GM19452 (cell line): ENCODE measurements around the gene FOXA3.
A peak's percentile ranks its signal among the peaks of the same experiment; 100 is the strongest.

Source experiments
- ATAC-seq: cut with Tn5 transposase; IDR thresholded peaks from one replicate; pipeline ENCODE4 v1.9.1; 2021; ENCODE audit not compliant: unreplicated experiment

FOXA3 gene

DNA sequence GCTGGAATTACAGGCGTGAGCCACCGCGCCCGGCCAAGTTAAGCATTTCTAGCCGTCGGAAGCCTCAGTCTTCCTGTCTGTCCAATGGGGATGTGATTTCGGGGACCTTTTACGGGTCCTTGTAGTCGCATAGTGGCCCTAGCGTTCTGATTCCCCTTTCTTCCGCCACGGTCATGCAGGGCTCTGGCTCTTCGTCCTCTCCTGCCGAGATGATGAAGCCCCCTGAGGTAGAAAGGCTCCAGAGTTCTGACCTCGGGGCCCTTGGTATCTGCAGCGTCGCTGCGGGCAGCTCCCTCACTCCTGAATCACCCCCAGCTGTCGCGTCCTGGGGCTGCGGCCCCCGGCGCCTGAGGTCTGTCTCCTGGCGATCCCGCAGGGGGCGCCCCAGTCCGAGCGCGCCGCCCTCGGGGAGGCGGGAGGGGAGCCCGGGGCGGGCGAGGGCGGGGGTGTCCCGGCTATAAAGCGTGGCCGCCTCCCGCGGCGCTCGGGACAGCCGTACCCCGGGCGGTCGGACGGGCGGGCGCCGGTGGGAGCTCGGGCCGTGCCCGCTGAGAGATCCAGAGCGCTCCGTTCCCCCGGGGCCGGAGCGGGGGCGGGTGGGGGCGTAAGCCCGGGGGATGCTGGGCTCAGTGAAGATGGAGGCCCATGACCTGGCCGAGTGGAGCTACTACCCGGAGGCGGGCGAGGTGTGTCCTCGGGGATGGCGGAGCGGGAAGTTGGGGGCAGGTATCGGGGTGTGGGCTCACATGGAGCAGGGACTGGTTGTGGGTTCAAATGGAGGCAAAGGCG is at the start of gene FOXA3:
Gene FOXA3 (plus strand): TSS at position 487 of the 789 bp plus-strand sequence. CDS start 131 bp downstream, at position 618.
- ATAC-seq = no peak

DNA sequence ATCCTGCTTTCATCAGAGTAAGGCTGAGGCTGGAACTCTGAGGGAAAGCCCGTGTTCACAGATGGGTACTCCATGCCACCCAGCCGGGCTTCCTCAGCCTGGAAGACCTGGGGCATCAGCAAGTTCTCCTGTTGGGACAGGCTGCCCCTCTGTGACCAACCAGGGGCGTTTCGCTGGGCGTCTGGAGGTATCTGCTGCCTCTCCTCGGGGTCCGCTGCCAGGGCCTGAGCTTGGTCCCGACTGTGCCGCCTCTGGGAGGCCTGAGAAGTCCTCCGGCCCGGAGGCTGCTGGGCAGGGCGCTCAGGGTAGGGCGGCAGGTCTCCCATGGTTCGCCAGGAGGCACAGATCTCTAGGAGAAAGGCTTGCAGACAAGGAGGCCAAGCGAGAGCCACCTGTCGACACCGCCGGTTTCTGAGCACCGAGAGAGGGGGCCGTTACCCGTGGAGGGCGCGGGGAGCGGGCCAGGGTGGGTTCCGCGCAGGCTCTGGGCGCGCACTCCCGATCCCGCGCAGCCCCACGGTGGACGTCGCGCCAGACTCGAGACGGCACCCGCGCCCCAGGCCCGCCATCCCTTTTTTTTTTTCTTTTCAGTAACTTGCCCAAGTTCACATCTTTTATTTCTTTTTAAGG is 49.2 kb upstream of the FOXA3 start, which contains the start of gene RSPH6A:
Gene RSPH6A (minus strand): TSS at position 458 of the 630 bp plus-strand sequence. CDS start 132 bp downstream, at position 326.
- no peak for ATAC-seq

DNA sequence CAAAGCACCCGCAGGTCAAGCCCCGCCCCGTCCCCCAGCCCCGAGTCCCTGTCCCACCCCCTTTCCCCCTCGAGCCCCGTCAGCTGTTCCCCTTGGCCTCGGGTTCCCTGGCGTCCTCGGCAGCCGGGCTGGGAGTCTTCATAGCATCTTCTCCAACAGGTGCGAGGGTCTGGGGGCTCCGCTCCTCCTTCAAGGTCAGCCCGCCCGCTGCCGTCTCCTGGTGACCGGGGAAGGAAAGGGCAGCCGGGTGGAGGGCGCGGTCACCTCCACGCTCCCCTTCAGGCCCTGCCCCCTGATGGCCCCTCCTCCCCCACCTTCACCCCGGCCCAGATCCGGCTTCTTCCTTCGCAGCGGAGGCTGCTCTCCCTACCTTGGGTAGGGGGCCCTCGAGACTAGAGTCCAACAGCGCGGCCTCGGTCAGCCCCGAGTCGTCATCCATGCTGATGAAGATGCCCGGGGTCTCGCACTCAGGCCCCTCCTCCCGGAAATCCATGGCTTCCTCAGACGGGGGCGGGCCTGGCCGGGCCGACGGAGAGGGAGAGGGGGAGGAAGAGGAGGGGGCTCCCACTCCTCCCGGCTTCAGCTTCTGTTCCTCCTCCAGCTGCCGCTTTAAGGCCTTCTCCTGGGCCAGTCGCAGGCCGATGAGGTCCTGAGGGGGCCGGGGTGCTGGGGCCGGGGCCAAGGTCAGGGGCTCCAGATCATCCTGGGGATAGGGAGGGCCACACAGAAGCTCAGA is 48.5 kb upstream of the FOXA3 start:
- no peak for ATAC-seq

DNA sequence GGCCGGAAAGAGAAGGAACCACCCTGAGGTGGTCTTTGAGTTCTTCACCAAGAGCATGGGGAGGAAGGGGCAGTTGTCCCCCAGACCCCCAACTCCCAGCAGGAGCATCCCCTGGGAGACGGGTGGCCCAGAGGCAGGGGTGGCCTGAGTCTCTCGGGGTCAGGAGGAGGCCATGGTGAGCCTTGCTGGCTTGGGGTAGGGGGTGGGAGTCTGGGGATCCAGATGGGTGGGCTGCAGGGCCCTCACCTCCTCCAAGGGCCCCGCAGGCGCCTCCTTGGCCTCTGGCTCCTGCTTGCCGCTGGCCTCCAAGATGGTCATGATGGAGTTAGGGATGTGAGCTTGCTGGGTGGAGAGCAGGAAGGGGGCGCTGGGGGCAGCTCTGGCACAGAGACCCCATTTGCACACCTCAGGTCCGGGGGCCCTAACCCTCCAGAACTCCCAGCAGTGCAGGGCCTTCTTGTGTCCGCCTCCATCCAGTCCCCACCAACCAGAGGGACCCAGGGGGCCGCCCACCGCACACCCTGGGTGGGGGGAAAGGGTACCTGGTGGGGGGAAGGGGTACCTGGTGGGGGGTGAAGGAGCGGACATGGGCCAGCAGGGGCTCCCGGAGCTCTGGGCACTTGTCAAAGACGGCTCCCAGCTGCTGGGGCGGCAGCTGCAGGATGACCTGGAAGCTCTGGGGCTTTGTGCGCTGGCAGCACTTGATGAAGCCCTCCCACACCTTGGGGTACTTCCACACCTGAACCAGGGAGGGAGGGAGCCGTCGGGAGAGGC is 47.7 kb upstream of the FOXA3 start:
- ATAC-seq = no peak

- peak; percentile 91 for ATAC-seq
Observed at GRCh38 chr19:45817010-45817724, 47.0 kb upstream of the FOXA3 start.

- ATAC-seq = no peak
Observed at GRCh38 chr19:45817725-45818301, 46.3 kb upstream of the FOXA3 start.

DNA sequence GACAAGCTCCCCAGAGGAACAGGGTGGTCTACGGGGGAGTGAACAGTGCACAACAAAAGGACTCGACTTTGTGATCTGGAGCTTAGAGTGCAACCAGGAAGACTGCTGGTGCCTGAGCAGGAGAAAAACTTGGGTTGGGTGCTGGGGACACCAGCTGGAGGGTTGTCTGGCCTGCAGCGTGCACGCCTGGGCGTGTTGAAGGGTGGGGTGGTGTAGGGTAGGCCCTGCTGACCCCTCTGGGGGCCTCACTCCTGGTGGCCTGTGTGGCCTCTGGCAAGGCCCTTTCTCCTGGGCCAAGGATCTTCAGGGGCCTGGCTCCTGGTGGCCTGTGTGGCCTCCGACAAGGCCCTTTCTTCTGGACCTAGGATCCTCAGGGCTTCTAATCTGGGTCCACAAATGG is 44.4 kb upstream of the FOXA3 start:
- no peak for ATAC-seq

GRCh38 chr19:45820413-45821102 is 43.6 kb upstream of the FOXA3 start:
- no peak for ATAC-seq

DNA sequence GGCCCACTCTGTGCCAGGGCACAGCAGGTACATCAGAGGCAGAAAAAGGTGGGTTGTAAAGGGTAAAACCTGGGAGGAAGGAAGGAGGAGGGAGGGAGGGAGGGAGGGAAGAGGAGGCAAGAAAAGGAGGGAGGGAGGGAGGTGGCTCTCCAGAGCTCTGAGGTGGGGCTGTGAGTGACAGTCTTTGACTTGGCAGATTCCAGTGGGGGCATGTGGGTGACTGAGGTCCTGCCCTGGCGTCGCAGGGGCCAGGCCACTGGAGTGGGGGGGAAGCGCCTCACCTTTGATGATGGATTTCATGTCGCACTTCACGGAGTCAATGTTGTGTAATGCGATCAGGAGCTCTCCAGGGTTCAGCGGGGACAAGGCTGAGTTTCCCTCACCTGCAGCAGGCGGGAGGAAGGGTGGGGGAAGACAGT is 43.0 kb upstream of the FOXA3 start:
- no peak for ATAC-seq

DNA sequence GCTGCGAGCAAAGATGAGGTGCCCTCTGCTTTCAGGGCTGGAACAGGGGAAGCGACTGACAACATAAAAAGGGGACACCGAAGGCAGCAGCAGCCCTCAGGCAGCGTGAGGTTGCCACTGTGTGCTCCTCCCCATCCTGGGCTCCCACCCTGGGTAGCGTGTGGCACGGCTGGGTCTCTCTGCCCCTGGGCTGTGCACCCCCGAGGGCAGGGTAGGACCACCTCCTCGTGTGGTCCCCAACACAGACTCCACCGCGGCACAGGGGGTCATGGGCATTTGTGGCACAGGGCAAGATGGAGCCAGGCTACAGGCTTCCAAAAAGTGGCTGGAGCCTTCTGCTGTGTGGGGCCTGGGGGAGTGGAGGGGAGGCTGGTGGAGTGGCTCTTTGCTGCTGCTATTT is 42.6 kb upstream of the FOXA3 start:
- no peak for ATAC-seq

- no peak for ATAC-seq
Observed at GRCh38 chr19:45822716-45823115, 41.4 kb upstream of the FOXA3 start.

GRCh38 chr19:45823182-45823581 is 40.9 kb upstream of the FOXA3 start:
- no peak for ATAC-seq

- no peak for ATAC-seq
Observed at GRCh38 chr19:45824041-45824471, 40.1 kb upstream of the FOXA3 start.

- no peak for ATAC-seq
Observed at GRCh38 chr19:45824531-45825262, 39.4 kb upstream of the FOXA3 start.

GRCh38 chr19:45825263-45825605 is 38.9 kb upstream of the FOXA3 start:
- ATAC-seq = no peak

DNA sequence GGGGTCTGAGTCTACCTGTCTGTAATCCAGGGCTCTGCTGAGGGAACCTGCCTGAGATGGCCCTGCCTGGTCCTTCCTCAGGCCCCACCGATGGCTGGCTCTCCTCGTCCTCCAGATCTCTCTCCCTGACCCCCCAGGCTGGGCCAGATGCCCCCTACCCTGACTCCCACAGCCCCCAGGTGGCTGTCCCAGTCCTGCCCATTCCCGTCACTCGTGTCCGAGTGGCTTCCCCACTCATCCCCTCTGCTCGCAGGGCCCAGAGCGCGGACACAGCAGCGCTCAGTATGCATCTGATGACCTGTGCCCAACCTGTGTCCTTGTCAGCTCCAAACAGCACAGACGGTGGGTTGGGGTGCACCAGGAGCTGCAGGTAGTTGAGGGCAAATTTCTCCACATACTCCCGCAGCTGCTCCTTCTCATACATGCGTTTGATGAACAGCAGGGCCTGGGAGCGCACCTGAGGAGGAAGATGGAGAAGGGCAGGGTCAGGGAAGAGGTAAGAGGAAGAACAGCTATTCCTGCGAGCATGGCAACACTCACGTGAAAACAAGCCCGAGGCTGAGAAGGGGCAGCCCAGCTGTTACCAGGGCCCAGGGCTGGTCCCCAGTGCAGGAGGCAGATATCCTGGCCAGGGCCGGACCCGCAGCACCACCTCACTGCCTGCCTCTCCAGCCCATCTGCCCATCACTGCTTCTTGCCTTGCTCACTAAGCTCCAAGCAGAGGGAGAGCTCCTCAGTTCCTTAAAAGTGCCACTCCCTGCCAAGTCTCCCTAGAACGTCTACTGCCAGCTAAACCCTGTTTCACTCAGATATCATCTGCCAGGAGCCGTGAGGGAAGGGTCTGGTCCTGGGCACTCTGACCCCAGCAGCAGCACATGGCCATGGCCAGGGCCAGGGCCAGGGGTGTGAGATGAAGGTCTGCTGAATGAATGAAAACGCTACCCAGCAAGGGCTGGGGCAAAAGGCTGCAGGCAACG is 37.9 kb upstream of the FOXA3 start:
- ATAC-seq = no peak

- no peak for ATAC-seq
Observed at GRCh38 chr19:45826934-45827333, 37.2 kb upstream of the FOXA3 start.
